ENCODE results near the gene CPTP.

- TF ChIP-seq POLR2AphosphoS5 (IDR thresholded peaks at IDR 0.05; ENCODE audit: low read depth, low read length) = no peak
- no peak for TF ChIP-seq TAF1 (IDR thresholded peaks at IDR 0.05; ENCODE audit: borderline replicate concordance, low read depth, low read length)
Observed at GRCh38 chr1:1322952-1323351, 1.6 kb upstream of the CPTP start.

Measured in GM12892 (cell line).